Measurements from ENCODE around the gene FPR1. TPM values are rescaled to one million over a fixed set of nuclear protein-coding genes. Genes with fewer than 3 reads are reported as not detected.

FPR1 gene, protein sequence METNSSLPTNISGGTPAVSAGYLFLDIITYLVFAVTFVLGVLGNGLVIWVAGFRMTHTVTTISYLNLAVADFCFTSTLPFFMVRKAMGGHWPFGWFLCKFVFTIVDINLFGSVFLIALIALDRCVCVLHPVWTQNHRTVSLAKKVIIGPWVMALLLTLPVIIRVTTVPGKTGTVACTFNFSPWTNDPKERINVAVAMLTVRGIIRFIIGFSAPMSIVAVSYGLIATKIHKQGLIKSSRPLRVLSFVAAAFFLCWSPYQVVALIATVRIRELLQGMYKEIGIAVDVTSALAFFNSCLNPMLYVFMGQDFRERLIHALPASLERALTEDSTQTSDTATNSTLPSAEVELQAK
- total RNA-seq (2012; rRNA removed) (not detected in 2 replicates), polyA plus RNA-seq (2012; rRNA removed) (not detected in 2 replicates), Bru-seq, nascent RNA (not detected), BruChase-seq, experiment 1, labeled RNA remaining after a 6-hour chase (not detected), BruChase-seq, experiment 2, labeled RNA remaining after a 2-hour chase (not detected)
- not detected in 2 replicates for polyA plus RNA-seq (2012; cell fraction: cytosol; rRNA removed)
- polyA plus RNA-seq (2012; cell fraction: nucleus; rRNA removed; ENCODE audit: low replicate concordance), result not detected in 2 replicates
- long read RNA-seq, result 0 reads

DNA sequence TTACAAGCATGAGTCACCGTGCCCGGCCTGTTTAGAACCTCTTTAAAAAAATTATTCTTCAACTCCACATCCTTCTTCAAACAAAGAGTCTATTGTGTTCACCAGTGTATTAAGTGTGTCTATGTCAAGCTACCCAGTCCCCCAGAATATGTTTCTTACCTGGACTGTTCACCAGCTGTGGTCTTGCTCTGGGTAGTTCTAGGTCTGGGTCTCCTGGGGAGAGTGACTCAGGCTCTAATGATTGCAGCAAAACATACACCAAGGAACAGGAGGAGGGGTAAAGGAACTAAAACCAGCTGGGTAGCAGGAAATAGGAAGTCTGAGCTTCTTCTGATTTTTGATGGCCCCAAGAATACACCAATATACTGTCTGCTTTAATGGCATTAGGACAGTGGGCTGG lies at the start of gene FPR1:
Gene FPR1 (minus strand): TSS at position 224 of the 400 bp plus-strand sequence. CDS start 4,884 bp downstream, outside the sequence.
- Histone ChIP-seq H3K14ac (replicated peaks; ENCODE audit: low read depth, low read length) (no peak within 1 kb of the TSS), H3K4me3 (ENCODE audit: insufficient read depth, low read depth, low read length) (no peak within 1 kb of the TSS), H2BK15ac (ENCODE audit: low read depth, low read length) (no peak within 1 kb of the TSS), H2AFZ (replicated peaks; ENCODE audit: low read length, poor library complexity) (no peak within 1 kb of the TSS), H2BK5ac (ENCODE audit: low read depth, low read length, poor library complexity, severe bottlenecking) (no peak within 1 kb of the TSS), H3K18ac (ENCODE audit: low read depth, low read length) (no peak within 1 kb of the TSS), H4K5ac (ENCODE audit: low read depth, low read length) (no peak within 1 kb of the TSS), H4K91ac (ENCODE audit: insufficient read depth, low read depth, low read length) (no peak within 1 kb of the TSS), H2AK9ac (replicated peaks; ENCODE audit: low read depth, low read length, poor library complexity) (no peak within 1 kb of the TSS), H3K27me3 (ENCODE audit: control insufficient read depth, insufficient read depth, low read length) (no peaks in the 10 kb centered on the region), H3K4me2 (ENCODE audit: low read depth, low read length) (no peak within 1 kb of the TSS), H3K4me1 (ENCODE audit: control insufficient read depth, insufficient read depth, low read length) (no peaks in the 10 kb centered on the region), H3K4ac (ENCODE audit: low read depth, low read length) (no peak within 1 kb of the TSS), H2BK120ac (ENCODE audit: low read depth, low read length) (no peak within 1 kb of the TSS), H3K36me3 (ENCODE audit: control insufficient read depth, insufficient read depth, low read length) (no peaks in the 10 kb centered on the region), H3K79me1 (ENCODE audit: low read depth in 1 of 2, low read length in 2 of 2) (no peaks in the 10 kb centered on the region), H3K9me3 (ENCODE audit: control insufficient read depth, insufficient read depth, low read length) (peaks cover 6% of the 10 kb centered on the region), H3K9ac (ENCODE audit: low read depth, low read length) (no peak within 1 kb of the TSS), H3K56ac (ENCODE audit: extremely low read depth, insufficient read depth, low read length) (no peak within 1 kb of the TSS), H3K23ac (ENCODE audit: low read depth, low read length) (no peak within 1 kb of the TSS), H3K9me1 (ENCODE audit: insufficient read depth, low read length) (no peaks in the 10 kb centered on the region), H3K27ac (ENCODE audit: insufficient read depth, low read length) (no peak within 1 kb of the TSS), H4K8ac (ENCODE audit: low read depth in 2 of 2, low read length in 2 of 2) (no peak within 1 kb of the TSS), H2BK20ac (ENCODE audit: low read depth, low read length) (no peak within 1 kb of the TSS), H4K20me1 (ENCODE audit: insufficient read depth, low read length) (no peaks in the 10 kb centered on the region), H2AK5ac (ENCODE audit: low read depth, low read length) (no peak within 1 kb of the TSS)
- DNase-seq, result no peak
- in situ Hi-C loops (cut with MboI; ENCODE audit: low sequenced_read_pairs), result no loop called here
- TF ChIP-seq MXI1 (IDR thresholded peaks at IDR 0.05; ENCODE audit: borderline replicate concordance, low read depth, low read length), result no peak
- no peak for TF ChIP-seq CHD1 (IDR thresholded peaks at IDR 0.05; ENCODE audit: low read depth, low read length)
- no peak for TF ChIP-seq RAD21 (IDR thresholded peaks at IDR 0.05; ENCODE audit: low read length)
- intact Hi-C loops (cut with micrococcal nuclease), result no loop called here
- no CpG with 5 or more reads among the region's 2 CpGs for WGBS, 2 experiments (ENCODE audit: extremely low coverage in 2 of 2, insufficient read length in 1 of 2)
- CTCF ChIA-PET, result no interaction called here
- BruUV-seq (replicated peaks), result no TSS peak
- no peak for ATAC-seq (ENCODE audit: low read depth)
- POLR2A ChIA-PET (ENCODE audit: unreplicated experiment), result no interaction called here
- dilution Hi-C loops (cut with HindIII; ENCODE audit: low sequenced_read_pairs, unreplicated experiment), result no loop called here
